Ishikawa (cell line): ENCODE data around the gene PACS1.

Source experiments
- CEBPB ChIP-seq: IDR thresholded peaks from 2 replicates; pipeline ENCODE4 v1.6.1; 2012
- CREB1 ChIP-seq: IDR thresholded peaks from 2 replicates; pipeline ENCODE4 v1.6.1; 2012; ENCODE audit warnings: low read depth
- EGR1 ChIP-seq: IDR thresholded peaks from 2 replicates; pipeline ENCODE4 v1.6.1; 2012
- EP300 ChIP-seq: IDR thresholded peaks from 2 replicates; pipeline ENCODE4 v1.6.1; 2012; ENCODE audit warnings: borderline replicate concordance
- FOXM1 ChIP-seq: IDR thresholded peaks from 2 replicates; pipeline ENCODE4 v1.6.1; 2012; ENCODE audit warnings: low read depth, borderline replicate concordance
- NFIC ChIP-seq: IDR thresholded peaks from 2 replicates; pipeline ENCODE4 v1.6.1; 2012
- RAD21 ChIP-seq: IDR thresholded peaks from 2 replicates; pipeline ENCODE4 v1.6.1; 2012; ENCODE audit warnings: low read depth
- TAF1 ChIP-seq: IDR thresholded peaks from 2 replicates; pipeline ENCODE4 v1.6.1; 2012; ENCODE audit warnings: low read depth, mild to moderate bottlenecking
- TCF12 ChIP-seq: IDR thresholded peaks from 2 replicates; pipeline ENCODE4 v1.6.1; 2012; ENCODE audit warnings: low read depth
- TEAD4 ChIP-seq: IDR thresholded peaks from 2 replicates; pipeline ENCODE4 v1.6.1; 2012
- YY1 ChIP-seq: IDR thresholded peaks from 2 replicates; pipeline ENCODE4 v1.6.1; 2012; ENCODE audit warnings: low read depth
- ZBTB7A ChIP-seq: IDR thresholded peaks from 2 replicates; pipeline ENCODE4 v1.6.1; 2012; ENCODE audit warnings: low read depth
- TF ChIP-seq, protein P1 (sequence below): IDR thresholded peaks from 2 replicates; pipeline ENCODE4 v1.6.1; 2012
- TF ChIP-seq, protein P2 (sequence below): IDR thresholded peaks from 2 replicates; pipeline ENCODE4 v1.6.1; 2012
- TF ChIP-seq, protein P3 (sequence below): IDR thresholded peaks from 2 replicates; pipeline ENCODE4 v1.6.1; 2012; ENCODE audit warnings: low read depth, mild to moderate bottlenecking

PACS1 gene

DNA sequence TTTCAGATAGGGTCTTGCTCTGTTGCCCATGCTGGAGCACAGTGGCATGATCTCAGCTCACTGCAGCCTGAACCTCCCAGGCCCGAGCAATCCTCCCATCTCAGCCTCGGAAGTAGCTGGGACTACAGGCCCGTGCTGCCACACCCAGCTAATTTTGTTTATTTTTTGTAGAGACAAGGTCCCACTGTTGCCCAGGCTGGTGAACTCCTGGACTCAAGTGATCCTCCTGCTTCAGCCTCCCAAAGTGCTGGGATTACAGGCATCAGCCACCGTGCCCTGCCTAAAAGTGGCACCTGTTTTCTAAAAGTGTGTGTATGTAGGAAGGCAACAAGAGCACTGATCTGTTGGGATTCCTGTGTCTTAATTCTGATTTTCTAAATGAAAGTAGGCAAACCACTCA is 20.2 kb downstream of the PACS1 start:
- TF ChIP-seq, protein P1, sequence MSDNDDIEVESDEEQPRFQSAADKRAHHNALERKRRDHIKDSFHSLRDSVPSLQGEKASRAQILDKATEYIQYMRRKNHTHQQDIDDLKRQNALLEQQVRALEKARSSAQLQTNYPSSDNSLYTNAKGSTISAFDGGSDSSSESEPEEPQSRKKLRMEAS, result no peak
- no peak for TF ChIP-seq EP300
- TF ChIP-seq FOXM1, result no peak
- TF ChIP-seq CEBPB, result no peak
- TF ChIP-seq TAF1, result no peak
- TF ChIP-seq EGR1, result no peak
- no peak for TF ChIP-seq TCF12
- TF ChIP-seq NFIC, result no peak
- TF ChIP-seq CREB1, result no peak
- TF ChIP-seq RAD21, result no peak
- TF ChIP-seq TEAD4, result no peak

DNA sequence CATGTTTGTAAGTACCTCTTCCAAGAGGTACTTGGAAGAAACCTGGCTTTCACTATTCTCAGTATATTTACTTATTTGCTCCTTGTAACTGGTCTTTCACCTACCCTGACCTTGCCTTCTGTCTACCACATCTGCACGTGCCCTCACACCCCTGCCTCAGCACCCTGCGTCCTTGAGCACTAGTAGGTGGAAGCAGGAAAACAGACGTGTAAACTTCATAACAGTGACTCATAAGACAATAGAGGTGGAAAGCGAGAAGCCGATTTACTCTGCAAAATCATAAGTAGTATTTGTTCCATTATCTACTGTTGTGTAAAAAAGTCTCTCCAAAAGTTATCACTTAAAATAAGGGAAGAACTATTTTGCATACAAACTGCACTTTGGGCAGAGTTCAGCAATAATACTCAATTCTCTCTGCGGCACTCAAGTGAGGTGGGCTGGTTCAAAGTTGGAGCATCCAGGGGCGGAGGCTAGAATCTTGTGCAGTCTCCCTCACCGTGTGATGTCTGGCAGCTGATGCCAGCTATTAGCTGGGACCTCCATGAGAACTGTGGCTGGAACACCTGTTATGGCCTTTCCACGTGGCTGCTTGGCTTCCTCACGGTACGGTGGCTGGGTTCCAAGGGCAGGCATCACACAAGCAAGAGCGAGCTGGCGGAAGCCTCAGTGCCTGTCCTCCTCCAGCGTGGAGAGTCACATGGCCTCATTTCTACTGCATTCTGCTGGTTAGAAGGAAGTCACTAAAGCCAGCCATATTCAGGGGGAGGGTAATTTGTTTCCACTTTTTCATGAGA is 30.4 kb downstream of the PACS1 start:
- TF ChIP-seq TAF1, result no peak
- TF ChIP-seq, protein P2, sequence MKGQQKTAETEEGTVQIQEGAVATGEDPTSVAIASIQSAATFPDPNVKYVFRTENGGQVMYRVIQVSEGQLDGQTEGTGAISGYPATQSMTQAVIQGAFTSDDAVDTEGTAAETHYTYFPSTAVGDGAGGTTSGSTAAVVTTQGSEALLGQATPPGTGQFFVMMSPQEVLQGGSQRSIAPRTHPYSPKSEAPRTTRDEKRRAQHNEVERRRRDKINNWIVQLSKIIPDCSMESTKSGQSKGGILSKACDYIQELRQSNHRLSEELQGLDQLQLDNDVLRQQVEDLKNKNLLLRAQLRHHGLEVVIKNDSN, result peak; percentile 52
- TF ChIP-seq, protein P1, result peak; percentile 68
- no peak for TF ChIP-seq EP300

DNA sequence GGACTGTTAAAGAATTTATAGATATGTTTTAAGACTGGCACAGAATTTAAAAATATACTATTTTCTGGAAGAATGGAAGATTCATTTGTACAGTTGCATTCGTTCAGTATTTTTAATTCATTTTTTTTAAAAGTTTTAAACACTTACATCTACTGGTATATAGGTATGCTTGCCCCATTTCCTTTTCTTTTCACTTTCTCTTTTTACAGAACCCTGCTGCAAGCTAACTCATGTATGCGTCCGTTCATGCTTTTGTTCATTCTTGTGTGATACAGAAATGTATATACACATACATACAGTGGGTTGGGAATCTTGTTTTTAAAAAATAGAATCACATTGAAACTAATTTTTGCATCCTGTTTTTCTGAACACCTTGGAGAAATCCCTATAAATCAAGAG is 31.0 kb downstream of the PACS1 start:
- TF ChIP-seq CREB1 (no peak), ZBTB7A (no peak), NFIC (no peak), TCF12 (no peak), EGR1 (no peak), FOXM1 (no peak), RAD21 (no peak), YY1 (no peak), TEAD4 (no peak), CEBPB (no peak), TAF1 (no peak), EP300 (no peak)
- TF ChIP-seq, protein P3, sequence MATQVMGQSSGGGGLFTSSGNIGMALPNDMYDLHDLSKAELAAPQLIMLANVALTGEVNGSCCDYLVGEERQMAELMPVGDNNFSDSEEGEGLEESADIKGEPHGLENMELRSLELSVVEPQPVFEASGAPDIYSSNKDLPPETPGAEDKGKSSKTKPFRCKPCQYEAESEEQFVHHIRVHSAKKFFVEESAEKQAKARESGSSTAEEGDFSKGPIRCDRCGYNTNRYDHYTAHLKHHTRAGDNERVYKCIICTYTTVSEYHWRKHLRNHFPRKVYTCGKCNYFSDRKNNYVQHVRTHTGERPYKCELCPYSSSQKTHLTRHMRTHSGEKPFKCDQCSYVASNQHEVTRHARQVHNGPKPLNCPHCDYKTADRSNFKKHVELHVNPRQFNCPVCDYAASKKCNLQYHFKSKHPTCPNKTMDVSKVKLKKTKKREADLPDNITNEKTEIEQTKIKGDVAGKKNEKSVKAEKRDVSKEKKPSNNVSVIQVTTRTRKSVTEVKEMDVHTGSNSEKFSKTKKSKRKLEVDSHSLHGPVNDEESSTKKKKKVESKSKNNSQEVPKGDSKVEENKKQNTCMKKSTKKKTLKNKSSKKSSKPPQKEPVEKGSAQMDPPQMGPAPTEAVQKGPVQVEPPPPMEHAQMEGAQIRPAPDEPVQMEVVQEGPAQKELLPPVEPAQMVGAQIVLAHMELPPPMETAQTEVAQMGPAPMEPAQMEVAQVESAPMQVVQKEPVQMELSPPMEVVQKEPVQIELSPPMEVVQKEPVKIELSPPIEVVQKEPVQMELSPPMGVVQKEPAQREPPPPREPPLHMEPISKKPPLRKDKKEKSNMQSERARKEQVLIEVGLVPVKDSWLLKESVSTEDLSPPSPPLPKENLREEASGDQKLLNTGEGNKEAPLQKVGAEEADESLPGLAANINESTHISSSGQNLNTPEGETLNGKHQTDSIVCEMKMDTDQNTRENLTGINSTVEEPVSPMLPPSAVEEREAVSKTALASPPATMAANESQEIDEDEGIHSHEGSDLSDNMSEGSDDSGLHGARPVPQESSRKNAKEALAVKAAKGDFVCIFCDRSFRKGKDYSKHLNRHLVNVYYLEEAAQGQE, result no peak
- TF ChIP-seq, protein P2, result no peak
- TF ChIP-seq, protein P1, result no peak

DNA sequence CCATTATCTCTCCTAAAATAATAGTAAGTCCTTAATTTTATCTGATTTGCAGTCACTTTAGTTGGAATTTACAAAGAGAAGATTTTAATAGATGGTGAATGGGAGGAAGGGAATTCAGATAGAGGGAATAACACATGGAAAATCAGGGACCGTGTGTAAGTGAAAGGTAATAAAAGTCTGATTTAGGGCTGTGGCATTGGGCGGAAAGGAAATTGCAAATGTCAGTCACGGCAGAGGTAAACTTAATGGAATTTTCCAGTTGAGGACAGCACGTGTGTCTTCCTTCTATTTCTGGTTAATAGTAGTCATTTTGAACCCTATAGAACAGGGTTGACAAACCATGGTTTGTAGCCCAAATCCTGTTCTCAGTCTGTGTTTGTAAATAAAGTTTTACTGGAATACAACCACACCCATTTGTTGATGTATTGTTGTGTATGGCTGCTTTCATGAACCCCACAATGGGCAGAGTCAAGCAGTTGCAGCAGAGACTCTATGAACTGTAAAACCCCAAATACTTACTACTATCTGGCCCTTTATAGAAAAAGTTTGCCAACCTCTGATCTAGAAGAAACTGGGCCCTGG is 34.1 kb downstream of the PACS1 start:
- no peak for TF ChIP-seq CREB1
- TF ChIP-seq, protein P3, result no peak
- no peak for TF ChIP-seq ZBTB7A
- TF ChIP-seq FOXM1, result no peak
- no peak for TF ChIP-seq TEAD4
- TF ChIP-seq TAF1, result no peak
- TF ChIP-seq YY1, result no peak
- TF ChIP-seq, protein P1, result no peak
- TF ChIP-seq EP300, result no peak
- TF ChIP-seq EGR1, result no peak
- TF ChIP-seq NFIC, result no peak
- no peak for TF ChIP-seq CEBPB
- TF ChIP-seq, protein P2, result no peak
- no peak for TF ChIP-seq RAD21
- no peak for TF ChIP-seq TCF12
